Fibroblast of lung (primary cell): ENCODE results near the gene CPT1C. TPM values are rescaled to one million over a fixed set of nuclear protein-coding genes. Genes with fewer than 3 reads are reported as not detected.

Experiments used
- DNase-seq, 2 donors: peaks; one replicate each; pipeline versions ENCODE4 v3.0.0 to v3.0.0-alpha.2; 2010; ENCODE audit warnings: low read depth in 2 of 2
- H2AFZ ChIP-seq: 2 replicates; pipeline ENCODE4 v1.5.1; 2012; ENCODE audit warnings: low read length, control low read depth, inconsistent platforms
- H3K27ac ChIP-seq: 2 replicates; pipeline ENCODE4 v1.5.1; 2011; ENCODE audit warnings: low read length, control low read depth; ENCODE audit not compliant: insufficient read depth
- H3K27me3 ChIP-seq: 2 replicates; pipeline ENCODE4 v1.5.1; 2011; ENCODE audit warnings: mild to moderate bottlenecking, low read length; ENCODE audit not compliant: control insufficient read depth, insufficient read depth
- H3K36me3 ChIP-seq: 2 replicates; pipeline ENCODE4 v1.5.1; 2011; ENCODE audit warnings: low read length; ENCODE audit not compliant: control insufficient read depth, insufficient read depth
- H3K4me1 ChIP-seq: 2 replicates; pipeline ENCODE4 v1.5.1; 2011; ENCODE audit warnings: low read length; ENCODE audit not compliant: control insufficient read depth, insufficient read depth; ENCODE audit errors: extremely low read depth
- H3K4me2 ChIP-seq: 2 replicates; pipeline ENCODE4 v1.5.1; 2011; ENCODE audit warnings: low read length, control low read depth; ENCODE audit not compliant: insufficient read depth; ENCODE audit errors: extremely low read depth
- H3K4me3 ChIP-seq, 4 experiments: fragments of 200-600 bp in 1 of 4; sonication (generic) in 1 of 4; replicated peaks in 1 of 4; 2 replicates each; pipeline ENCODE4 v1.5.1; 2011 to 2016; ENCODE audit warnings: low read length in 4 of 4, low read depth in 3 of 4, mild to moderate bottlenecking in 3 of 4, control low read depth in 2 of 4, inconsistent platforms in 1 of 4, mixed read lengths in 1 of 4; ENCODE audit not compliant: insufficient read depth in 1 of 4; ENCODE audit errors: control extremely low read depth in 1 of 4
- H3K79me2 ChIP-seq: 2 replicates; pipeline ENCODE4 v1.5.1; 2012; ENCODE audit warnings: mild to moderate bottlenecking, low read length, inconsistent platforms; ENCODE audit not compliant: control insufficient read depth, insufficient read depth
- H3K9ac ChIP-seq: 2 replicates; pipeline ENCODE4 v1.5.1; 2011; ENCODE audit warnings: mild to moderate bottlenecking, low read length, control low read depth; ENCODE audit not compliant: insufficient read depth
- H3K9me3 ChIP-seq: 2 replicates; pipeline ENCODE4 v1.5.1; 2012; ENCODE audit warnings: low read depth, low read length; ENCODE audit not compliant: control insufficient read depth, insufficient read depth
- H4K20me1 ChIP-seq: 2 replicates; pipeline ENCODE4 v1.5.1; 2011; ENCODE audit warnings: low read length; ENCODE audit not compliant: control insufficient read depth, insufficient read depth; ENCODE audit errors: extremely low read depth
- CTCF ChIP-seq, 2 donors: IDR thresholded peaks in 1 of 2; conservative IDR thresholded peaks in 1 of 2; 1 replicate in 1 of 2; 2 replicates in 1 of 2; pipeline ENCODE4 v1.5.1; 2011 to 2012; ENCODE audit warnings: low read length in 2 of 2, control low read depth in 1 of 2, inconsistent platforms in 1 of 2, low read depth in 1 of 2, mild to moderate bottlenecking in 1 of 2
- EZH2 ChIP-seq: IDR thresholded peaks from 2 replicates; pipeline ENCODE4 v1.5.1; 2012; ENCODE audit warnings: low read length, control low read depth, mild to moderate bottlenecking; ENCODE audit errors: missing control alignments
- polyA plus RNA-seq, 2 donors: library from polyadenylated mRNA; depleted of rRNA in 1 of 2; stranded (reverse) in 1 of 2; unstranded in 1 of 2; fragments of >200 nt; gene quantifications; 2 replicates each; pipeline ENCODE4 v1.2.1, GENCODE V29; 2011 to 2012; ENCODE audit warnings: missing spikeins in 1 of 2
- total RNA-seq: library from RNA; depleted of rRNA; stranded (reverse); fragments of >200 nt; gene quantifications from 2 replicates; pipeline ENCODE4 v1.2.1, GENCODE V29; 2014

Gene CPT1C
- total and polyA plus RNA-seq, 2 donors (not counting 1 experiment from before 2014, with no cell fraction given) = 20.0 to 31.2 TPM

GRCh38 chr19:49700563-49700962, 9.6 kb downstream of the CPT1C start:
- Histone ChIP-seq H3K4me3 (no peak overlapping the region), H4K20me1 (no peaks in the 10 kb centered on the region), H3K4me1 (no peaks in the 10 kb centered on the region), H3K27me3 (no peaks in the 10 kb centered on the region), H3K27ac (no peak overlapping the region), H3K4me2 (no peak overlapping the region), H3K9me3 (no peaks in the 10 kb centered on the region), H3K36me3 (no peaks in the 10 kb centered on the region), H3K9ac (no peak overlapping the region), H3K79me2 (no peaks in the 10 kb centered on the region), H2AFZ (no peak overlapping the region)
- no peak for DNase-seq
- TF ChIP-seq CTCF (conservative IDR thresholded peaks at IDR 0.05 in 1 of 2, IDR thresholded peaks at IDR 0.05 in 1 of 2; ENCODE audit: low read depth in 1 of 2, low read length in 2 of 2) (no peak), EZH2 (no peak)

- no peak overlapping the region for H3K4me2 ChIP-seq
- H3K27me3 ChIP-seq = no peaks in the 10 kb centered on the region
- no peak overlapping the region for H3K27ac ChIP-seq
- no peaks in the 10 kb centered on the region for H4K20me1 ChIP-seq
- DNase-seq = no peak
- H3K4me1 ChIP-seq = no peaks in the 10 kb centered on the region
- no peaks in the 10 kb centered on the region for H3K9me3 ChIP-seq
- H3K36me3 ChIP-seq = no peaks in the 10 kb centered on the region
- no peak overlapping the region for H3K4me3 ChIP-seq
- TF ChIP-seq EZH2 (no peak), CTCF (conservative IDR thresholded peaks at IDR 0.05 in 1 of 2, IDR thresholded peaks at IDR 0.05 in 1 of 2; ENCODE audit: low read depth in 1 of 2, low read length in 2 of 2) (no peak)
- no peaks in the 10 kb centered on the region for H3K79me2 ChIP-seq
- H2AFZ ChIP-seq = no peak overlapping the region
- H3K9ac ChIP-seq = no peak overlapping the region
Observed at GRCh38 chr19:49701271-49701786, 10.4 kb downstream of the CPT1C start.

DNA sequence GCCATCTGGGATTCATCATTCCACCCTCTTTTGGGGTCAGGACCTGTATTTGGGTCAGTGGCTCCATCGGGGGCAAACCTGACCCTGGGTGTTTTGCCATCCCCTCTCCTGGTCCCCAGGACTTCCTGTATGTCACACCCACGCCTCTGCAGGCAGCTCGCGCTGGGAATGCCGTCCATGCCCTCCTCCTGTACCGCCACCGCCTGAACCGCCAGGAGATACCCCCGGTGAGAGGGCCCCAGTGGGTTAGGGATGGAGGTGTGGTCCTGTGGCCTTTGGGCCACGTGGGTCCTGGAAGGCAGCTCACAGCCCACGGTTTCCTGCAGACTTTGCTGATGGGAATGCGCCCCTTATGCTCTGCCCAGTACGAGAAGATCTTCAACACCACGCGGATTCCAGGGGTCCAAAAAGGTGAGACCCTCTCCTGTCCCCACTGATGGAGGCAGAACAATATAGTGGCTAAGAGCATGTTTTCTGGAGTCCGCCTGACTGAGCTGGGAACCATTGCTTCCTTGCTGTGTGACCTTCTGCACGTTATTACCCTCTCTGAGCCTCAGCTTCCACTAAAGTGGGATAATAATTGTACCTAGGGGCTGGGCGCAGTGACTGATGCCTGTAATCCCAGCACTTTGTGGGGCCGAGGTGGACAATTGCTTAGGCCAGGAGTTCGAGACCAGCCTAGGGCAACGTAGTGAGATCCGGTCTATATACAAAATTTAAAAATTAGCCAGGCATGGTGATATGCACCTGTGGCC, 14.1 kb downstream of the CPT1C start:
- Histone ChIP-seq H3K27me3 (no peaks in the 10 kb centered on the region), H3K27ac (no peak overlapping the region), H4K20me1 (no peaks in the 10 kb centered on the region), H3K4me2 (no peak overlapping the region), H3K9ac (no peak overlapping the region), H3K36me3 (no peaks in the 10 kb centered on the region), H3K4me3 (no peak overlapping the region), H3K79me2 (no peaks in the 10 kb centered on the region), H3K4me1 (no peaks in the 10 kb centered on the region), H2AFZ (no peak overlapping the region), H3K9me3 (no peaks in the 10 kb centered on the region)
- no peak for DNase-seq
- TF ChIP-seq EZH2 = no peak
- TF ChIP-seq CTCF (conservative IDR thresholded peaks at IDR 0.05 in 1 of 2, IDR thresholded peaks at IDR 0.05 in 1 of 2; ENCODE audit: low read depth in 1 of 2, low read length in 2 of 2) = no peak
